ENCODE data around the gene DENND2A.
"Not testable (repeated sequence)": the region's sequence is repeated elsewhere in the genome, so short reads cannot be mapped to it uniquely, and the experiment has no call there.

The DENND2A gene

DNA sequence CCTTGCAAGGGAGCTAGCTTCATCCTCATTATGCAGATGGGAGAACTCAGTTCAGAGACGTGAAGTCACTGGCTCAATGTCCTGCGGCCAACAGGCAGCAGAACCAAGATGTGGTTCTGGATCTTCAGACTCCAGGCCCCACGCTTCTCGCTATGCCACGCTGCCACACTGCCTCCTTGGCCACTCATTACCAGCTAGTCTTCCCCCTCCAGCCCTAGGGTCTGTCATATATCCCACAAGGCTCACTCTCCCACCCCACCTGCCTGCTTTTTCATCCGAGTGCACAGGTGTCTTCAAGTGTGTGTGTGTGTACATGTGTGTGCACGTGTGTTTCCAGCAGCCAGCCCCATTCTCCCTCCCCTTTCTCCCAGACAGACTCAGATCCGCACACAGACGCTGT, 53.4 kb downstream of the DENND2A start:
- no peak for DNase-seq (ENCODE audit: low read depth)

GRCh38 chr7:140586516-140586915, 54.1 kb downstream of the DENND2A start:
- no peak for DNase-seq (ENCODE audit: low read depth)

GRCh38 chr7:140585333-140585732, 55.3 kb downstream of the DENND2A start:
- DNase-seq (ENCODE audit: low read depth): no peak

DNA sequence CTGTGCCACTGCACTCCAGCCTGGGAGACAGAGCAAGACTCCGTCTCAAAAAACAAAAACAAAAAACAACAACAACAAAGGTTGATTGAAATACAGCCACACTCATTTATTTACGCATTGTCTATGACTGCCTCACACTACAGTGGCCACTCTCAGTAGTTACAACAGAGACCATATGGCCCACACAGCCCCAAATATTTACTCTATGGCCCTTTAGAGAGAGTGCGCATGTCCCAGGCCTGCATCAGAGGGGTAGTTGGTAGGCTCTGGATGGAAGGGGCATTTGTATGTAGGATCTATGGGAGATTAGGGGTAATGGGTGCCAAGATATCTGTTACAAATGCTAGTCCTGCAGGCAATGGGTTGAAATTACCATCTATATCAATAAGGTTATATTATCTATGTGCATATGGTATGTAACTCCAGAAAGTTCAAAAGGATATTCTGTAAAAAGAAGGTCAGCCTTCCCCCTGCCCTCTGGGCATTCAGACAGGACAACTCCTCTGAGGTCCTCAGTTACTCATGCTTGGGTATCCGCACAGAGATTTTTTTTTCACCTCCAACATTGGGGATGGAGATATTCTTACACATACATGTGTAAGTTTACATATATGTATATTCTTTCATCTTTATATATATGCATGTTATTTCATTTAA, 56.3 kb downstream of the DENND2A start:
- DNase-seq (ENCODE audit: low read depth): no peak

GRCh38 chr7:140581411-140581810, 59.2 kb downstream of the DENND2A start:
- no peak for DNase-seq (ENCODE audit: low read depth)

DNA sequence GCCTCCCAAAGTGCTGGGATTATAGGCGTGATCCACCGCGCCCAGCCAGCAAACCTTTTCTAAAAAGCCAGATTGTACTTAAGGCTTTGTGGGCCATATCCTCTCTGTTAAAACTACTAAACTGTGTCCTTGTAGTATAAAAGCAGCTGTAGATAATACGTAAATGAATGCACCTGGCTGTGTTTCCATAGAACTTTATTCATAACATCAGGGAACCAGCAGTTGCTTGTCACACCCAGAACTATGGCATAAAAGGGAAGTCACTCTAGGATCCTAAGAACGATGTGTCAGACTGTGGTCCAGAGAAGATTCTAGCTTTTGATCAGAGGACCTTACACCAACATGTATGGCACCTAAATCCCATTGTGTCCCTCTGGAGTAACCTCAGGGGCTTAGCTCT, 63.0 kb downstream of the DENND2A start:
- no peak for DNase-seq (ENCODE audit: low read depth)

- DNase-seq (ENCODE audit: low read depth): no peak
Measured at GRCh38 chr7:140576589-140576988, 64.0 kb downstream of the DENND2A start.

DNA sequence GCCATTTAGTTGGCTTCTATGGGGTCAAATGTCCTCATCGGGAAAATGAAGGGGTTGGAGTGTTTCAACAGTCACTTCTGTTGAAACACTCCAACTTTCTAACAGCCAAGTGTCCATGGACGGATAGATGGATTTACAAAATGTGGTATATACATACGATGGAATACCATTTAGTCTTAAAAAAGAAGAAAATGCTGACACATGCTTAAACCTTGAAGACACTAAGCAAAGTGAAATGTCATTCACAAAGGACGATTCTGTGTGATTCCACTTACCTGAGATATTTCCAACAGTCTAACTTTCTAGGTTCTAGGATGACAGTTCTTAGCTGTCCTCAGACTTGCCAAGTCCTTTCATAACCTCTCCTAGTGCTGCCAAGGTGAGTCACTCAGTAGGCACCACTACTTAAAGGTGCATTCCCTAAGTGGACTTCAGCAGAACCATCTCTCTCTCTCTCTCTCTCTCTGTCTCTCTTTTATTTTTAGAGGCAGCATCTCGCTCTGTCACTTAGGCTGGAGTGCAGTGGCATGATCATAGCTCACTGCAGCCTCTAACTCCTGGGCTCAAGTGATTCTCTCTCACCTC, 69.0 kb downstream of the DENND2A start:
- no peak for DNase-seq (ENCODE audit: low read depth)

DNA sequence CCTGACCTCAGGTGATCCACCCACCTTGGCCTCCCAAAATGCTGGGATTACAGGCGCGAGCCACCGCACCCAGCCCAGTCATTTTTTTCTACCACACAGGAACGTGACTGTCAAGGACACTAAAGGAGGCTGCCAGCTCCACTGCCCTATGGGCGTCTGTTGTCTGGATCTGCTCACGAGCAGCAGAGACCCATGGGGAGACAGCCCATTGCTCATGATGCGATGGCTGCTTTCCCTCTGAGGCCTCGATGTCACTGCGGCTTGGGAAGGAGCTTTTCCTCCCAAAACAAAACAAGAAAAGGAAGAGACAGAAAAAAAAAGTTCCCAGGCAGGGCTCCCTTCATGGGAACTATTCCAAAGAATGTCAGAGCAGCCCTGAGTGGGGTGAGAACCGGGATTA, 70.5 kb downstream of the DENND2A start:
- no peak for DNase-seq (ENCODE audit: low read depth)

DNA sequence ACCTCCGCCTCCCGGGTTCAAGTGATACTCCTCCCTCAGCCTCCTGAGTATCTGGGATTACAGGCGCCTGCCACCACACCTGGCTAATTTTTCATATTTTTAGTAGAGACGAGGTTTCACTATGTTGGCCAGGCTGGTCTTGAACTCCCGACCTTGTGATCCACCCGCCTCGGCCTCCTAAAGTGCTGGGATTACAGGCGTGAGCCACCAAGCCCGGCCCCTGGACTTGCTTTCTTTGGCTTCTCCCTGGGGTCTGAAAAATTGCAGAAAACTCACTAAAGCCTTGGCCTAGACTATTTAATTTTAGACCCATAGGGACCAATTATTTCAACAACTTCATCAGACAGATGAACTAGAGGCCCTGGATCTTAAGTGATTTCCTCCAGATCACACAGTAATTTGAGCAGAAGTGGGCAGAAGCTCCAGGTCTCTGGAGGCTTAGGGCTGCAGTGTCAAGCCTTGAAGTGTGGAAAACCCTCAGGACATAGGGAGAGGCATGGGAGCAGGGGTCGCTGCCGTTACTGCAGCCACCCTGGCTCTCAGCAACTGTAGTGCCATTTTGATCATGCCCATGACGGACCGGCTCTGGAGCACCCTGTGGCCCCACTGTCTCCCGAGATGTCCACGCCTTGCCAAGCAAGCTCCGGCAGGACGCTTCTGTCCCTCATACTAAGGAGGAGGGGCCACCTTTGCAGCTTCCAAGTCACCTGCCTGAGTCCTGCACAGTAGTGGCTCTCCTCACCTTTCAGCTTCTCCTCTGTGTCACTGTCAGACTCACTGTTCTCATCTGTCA, 72.4 kb downstream of the DENND2A start:
- no peak for DNase-seq (ENCODE audit: low read depth)

- DNase-seq (ENCODE audit: low read depth): not testable (repeated sequence)
Measured at GRCh38 chr7:140566186-140566585, 74.4 kb downstream of the DENND2A start.

DNA sequence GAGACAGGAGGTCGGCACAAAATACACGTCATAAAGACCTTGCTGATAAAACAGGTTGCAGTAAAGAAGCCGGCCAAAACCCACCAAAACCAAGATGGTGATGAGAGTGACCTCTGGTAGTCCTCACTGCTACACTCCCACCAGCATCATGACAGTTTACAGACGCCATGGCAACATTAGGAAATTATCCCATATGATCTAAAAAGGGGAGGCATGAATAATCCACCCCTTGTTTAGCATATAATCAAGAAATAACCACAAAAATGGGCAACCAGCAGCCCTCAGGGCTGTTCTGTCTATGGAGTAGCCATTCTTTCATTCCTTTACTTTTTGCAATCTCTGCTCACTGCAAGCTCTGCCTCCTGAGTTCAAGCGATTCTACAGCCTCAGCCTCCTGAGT, 74.9 kb downstream of the DENND2A start:
- not testable (repeated sequence) for DNase-seq (ENCODE audit: low read depth)

DNA sequence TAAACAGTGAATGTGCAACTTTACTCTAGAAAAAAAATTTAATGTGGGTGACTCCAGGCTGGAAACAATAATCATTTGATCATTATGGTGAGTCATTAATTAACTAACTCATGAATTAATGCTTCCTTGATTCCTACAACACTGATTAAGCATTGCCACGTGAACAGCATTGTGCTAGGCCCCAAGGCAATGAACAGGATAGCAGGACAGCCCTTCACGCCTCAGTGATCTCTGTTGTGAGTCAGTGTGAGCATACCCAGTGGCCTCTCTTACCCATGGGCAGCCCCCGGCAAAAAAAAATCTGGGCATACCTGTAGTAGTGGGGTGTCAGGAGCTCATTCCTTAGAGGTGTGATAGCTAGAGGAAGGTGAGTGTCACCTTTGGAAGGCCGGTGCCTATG, 76.0 kb downstream of the DENND2A start:
- no peak for DNase-seq (ENCODE audit: low read depth)

GRCh38 chr7:140562926-140563481, 77.6 kb downstream of the DENND2A start:
- no peak for DNase-seq (ENCODE audit: low read depth)

GRCh38 chr7:140559410-140559809, 81.2 kb downstream of the DENND2A start:
- no peak for DNase-seq (ENCODE audit: low read depth)

GRCh38 chr7:140557809-140558518, 82.6 kb downstream of the DENND2A start:
- no peak for DNase-seq (ENCODE audit: low read depth)

- DNase-seq (ENCODE audit: low read depth): no peak
Measured at GRCh38 chr7:140557069-140557468, 83.5 kb downstream of the DENND2A start.

- not testable (repeated sequence) for DNase-seq (ENCODE audit: low read depth)
Measured at GRCh38 chr7:140553236-140553635, 87.4 kb downstream of the DENND2A start.

GRCh38 chr7:140552240-140552679, 88.4 kb downstream of the DENND2A start:
- DNase-seq (ENCODE audit: low read depth): no peak

DNA sequence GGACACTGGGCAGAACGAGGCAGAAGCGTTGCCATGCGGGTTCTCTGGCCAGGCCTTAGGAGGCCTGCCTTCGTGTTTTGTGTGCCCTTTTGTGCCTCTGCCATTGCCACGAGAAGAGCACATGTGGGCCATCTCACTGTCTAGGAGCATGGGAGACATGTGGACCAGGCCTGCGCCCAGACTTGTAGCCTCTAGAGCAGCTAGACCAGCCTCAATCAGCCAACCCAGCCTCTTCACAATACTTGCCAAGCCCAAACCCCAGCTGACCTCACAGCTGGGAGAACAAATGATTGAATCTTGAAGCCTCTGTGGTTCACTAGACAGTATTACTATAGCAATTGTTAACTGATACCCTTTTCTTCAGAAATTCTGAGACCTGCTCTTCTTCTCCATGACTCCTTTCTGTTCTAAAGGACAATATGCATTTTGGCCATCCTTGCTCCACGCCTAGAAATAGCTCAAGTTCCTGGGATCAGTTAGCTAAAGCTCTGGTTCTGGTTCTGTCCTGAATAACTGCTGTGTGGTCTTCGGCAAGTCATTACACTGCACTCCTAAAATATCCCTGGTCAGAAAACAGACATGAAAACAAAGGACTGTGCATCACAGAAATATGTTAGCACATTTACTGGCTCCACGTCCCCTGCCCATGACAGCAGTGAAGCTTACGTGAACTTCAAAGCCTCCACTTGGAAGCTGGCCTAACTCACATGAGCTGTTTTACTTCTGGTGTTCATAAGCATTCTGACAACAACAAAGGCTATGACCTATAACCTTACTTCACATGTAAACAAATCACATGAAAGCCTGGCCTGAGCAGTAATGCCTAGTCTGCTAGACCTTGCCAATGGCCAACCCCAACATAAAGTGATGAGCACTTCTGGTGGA, 89.0 kb downstream of the DENND2A start:
- no peak for DNase-seq (ENCODE audit: low read depth)

- DNase-seq (ENCODE audit: low read depth): no peak
Measured at GRCh38 chr7:140546947-140547346, 93.7 kb downstream of the DENND2A start.
